EL (cell line): ENCODE data around the gene RUNDC3A.
"Not testable (repeated sequence)": the region's sequence is repeated elsewhere in the genome, so short reads cannot be mapped to it uniquely, and the experiment has no call there.

Experiments used
- DNase-seq: peaks from one replicate; pipeline ENCODE4 v3.0.0-alpha.2; 2016

RUNDC3A gene

GRCh38 chr17:44321246-44322120, 13.1 kb downstream of the RUNDC3A start:
- DNase-seq: no peak

- no peak for DNase-seq
These were observed 14.0 kb downstream of the RUNDC3A start for GRCh38 chr17:44322236-44322895.

GRCh38 chr17:44323359-44324091, 15.1 kb downstream of the RUNDC3A start:
- no peak for DNase-seq

DNA sequence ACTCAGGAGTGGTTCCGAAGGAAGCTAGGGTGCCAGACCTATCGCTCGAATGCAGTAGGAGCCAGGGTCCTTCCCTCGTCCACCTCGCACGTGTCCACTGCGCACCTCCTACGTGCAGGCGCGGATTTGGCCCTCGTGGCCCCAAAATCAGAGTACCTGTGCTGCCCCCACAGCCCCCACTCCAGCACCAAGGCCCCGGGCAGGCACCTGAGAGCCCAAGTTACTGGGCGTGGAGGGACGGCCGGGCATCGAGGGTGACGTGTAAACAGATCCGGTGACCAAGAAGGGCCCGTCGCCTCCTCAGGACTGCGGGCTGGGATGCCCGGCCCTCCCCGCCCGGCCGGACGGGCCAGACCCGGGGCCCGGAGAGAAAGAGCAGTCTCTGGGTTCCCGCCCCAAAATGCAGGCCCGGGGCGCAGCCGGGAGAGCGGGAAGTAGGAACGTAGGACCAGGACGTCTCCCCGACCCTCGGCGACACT, 15.7 kb downstream of the RUNDC3A start:
- DNase-seq: peak; percentile 30

- peak; percentile 92 for DNase-seq
These were observed 16.3 kb downstream of the RUNDC3A start, which contains the start of gene SLC25A39 for GRCh38 chr17:44324571-44325275. Gene SLC25A39, minus strand, starts transcription at chr17:44324823. Its CDS starts 1,261 bp downstream, at chr17:44323562.

DNA sequence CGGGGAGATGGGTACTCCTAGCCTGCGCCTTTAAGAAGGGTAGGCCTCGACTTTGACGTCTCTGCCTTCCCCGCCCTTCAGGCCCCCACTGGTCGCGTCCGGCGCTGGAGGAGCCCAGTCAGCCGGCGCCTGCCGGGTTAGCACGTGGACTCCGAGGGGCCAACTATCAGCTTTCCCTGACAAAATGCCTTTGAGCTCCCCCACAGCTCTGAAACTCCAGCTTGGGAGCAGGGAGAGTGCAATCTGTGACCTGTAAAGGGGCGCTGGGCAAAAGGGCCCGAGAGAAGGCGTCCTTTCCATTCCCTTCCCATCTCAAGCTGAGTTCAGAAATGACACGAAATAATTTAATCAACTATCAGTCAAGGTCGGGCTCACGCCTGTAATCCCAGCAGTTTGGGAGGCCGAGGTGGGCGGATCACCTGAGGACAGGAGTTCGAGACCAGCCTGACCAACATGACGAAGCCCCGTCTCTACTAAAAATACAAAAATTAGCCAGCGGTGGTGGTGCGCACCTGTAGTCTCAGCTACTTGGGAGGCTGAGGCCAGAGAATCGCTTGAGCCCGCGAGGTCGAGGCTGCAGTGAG, 18.6 kb downstream of the RUNDC3A start:
- DNase-seq: peak; percentile 98

GRCh38 chr17:44327715-44328449, 19.5 kb downstream of the RUNDC3A start:
- no peak for DNase-seq

- not testable (repeated sequence) for DNase-seq
These were observed 21.1 kb downstream of the RUNDC3A start for GRCh38 chr17:44329516-44329915.

GRCh38 chr17:44330263-44330662, 21.9 kb downstream of the RUNDC3A start:
- not testable (repeated sequence) for DNase-seq

- peak; percentile 70 for DNase-seq
These were observed 22.9 kb downstream of the RUNDC3A start for GRCh38 chr17:44331249-44331760.

DNA sequence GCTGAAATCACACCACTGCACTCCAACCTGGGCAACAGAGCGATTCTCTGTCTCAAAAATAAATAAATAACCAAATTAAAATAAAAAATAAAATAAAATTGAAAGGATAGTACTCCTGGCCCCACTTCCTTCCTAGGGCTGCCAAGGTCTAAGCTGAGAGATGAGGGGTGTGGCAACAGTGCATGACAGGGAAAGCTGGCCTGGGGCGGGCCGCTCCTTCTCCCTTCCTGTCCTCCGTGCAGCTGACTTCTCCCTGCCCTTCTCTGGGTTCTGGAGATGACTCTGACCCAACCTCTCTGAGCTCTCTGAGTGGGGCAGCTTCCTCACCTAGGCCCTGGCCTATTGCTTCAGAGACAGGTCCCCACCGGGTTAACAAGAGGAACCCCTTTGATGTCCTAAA, 25.0 kb downstream of the RUNDC3A start:
- no peak for DNase-seq

DNA sequence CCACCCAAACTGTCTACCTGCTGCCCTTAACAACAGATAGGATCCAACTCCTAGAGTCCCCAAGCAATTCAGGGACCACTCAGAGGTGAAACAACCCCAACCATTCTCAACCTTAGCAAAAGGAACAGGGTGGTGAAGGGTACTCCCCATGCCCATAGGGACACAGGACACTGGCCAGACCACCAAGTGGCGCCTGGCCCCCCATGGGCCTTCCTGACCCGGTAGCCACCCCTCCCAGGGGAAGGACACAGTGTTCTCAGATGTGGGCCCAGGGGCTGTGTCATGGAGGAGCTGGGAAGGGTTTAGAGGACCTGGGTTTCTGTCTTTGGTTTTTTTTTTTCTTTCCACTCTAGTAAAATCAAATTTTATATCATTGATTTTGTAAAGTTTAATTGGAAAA, 25.9 kb downstream of the RUNDC3A start:
- DNase-seq: no peak

DNA sequence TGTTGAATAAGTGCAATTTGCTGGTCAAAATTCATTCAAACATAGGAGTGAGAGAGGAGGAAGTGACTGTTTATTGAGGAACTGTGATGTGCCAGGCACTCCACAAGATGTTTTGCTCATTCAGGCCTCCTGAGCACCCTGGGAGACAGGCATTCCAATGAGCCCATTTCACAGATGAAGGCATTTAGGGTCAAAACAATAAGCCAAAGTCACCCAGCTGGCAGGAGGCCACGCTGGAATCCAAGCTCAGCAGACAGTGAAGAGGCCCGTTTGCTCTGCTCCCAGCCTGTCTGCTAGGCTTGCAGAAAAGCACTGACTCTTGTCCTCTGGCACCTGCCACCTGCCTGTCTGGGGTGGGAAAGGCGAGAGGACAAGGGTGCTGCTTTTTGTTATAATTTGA, 26.3 kb downstream of the RUNDC3A start:
- no peak for DNase-seq

DNA sequence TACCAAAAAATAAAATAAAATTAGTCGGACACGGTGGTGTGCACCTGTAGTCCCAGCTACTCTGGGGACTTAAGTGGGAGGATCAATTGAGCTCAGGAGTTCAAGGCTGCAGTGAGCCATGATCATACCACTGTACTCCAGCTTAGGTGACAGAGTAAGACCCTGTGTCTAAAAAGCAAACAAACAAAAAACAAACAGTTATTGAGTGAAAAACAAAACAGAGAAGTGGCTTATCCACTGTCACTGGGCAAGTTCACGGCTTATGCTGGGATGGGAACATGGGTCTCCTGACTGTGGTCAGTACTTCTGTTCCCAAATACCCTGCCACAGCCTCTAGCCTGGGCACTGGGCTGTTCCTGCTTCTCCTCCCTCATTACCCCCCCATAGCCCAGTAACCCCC, 27.2 kb downstream of the RUNDC3A start:
- DNase-seq: no peak

DNA sequence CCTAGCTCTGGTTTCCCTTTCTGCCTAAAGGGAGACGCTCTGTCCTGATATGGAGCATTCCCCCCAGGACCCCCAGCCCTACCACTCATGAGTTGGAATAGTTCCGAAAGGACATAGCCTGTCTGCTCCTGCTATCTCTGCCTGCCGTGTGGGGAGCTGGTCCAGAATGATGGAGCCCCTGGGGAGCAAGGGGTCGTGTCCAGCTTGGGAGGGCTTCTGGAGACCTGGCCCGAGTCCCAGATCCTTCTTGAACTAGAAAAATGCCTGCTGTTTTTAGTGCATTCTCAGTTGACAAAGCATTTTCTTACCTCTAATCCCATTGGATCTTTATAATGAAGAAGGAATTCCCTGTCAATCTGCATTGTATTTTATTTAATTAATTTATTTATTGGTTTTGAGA, 27.6 kb downstream of the RUNDC3A start:
- no peak for DNase-seq

- no peak for DNase-seq
These were observed 30.3 kb downstream of the RUNDC3A start for GRCh38 chr17:44338702-44339101.

- not testable (repeated sequence) for DNase-seq
These were observed 32.2 kb downstream of the RUNDC3A start for GRCh38 chr17:44340553-44340952.

DNA sequence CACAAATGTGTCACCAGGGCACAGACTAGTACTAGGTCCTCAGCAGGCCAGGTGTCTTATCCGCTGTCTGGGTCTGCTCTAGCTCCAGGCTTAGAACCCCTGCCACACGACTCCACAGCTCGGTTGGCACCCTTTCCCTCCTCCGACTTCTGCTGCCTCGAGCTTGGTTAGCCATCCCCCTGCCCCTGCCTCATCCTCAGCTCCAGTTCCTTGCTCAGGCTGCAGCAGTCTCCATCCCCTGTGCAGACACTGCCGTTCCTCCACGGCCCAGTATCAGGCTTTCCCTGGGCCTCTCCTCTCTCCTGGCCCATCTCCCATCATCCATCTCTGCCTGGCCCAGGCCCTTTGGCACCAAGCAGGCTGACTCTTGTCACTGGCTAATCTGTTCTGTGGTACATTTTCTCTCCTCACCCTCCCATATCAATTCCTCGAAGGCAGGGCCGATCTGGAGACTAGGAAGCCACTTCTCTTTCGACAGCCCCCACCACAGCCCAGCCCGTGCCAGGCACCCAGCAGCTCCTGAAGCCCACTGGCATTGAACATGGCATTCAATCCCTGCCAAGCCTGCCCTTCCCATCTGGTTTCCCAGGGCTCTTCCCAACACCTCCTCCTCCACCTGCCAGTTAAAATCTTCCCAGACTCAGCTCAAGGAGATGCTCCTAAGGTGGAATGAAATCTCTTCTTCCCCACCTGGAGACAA, 35.3 kb downstream of the RUNDC3A start:
- no peak for DNase-seq

DNA sequence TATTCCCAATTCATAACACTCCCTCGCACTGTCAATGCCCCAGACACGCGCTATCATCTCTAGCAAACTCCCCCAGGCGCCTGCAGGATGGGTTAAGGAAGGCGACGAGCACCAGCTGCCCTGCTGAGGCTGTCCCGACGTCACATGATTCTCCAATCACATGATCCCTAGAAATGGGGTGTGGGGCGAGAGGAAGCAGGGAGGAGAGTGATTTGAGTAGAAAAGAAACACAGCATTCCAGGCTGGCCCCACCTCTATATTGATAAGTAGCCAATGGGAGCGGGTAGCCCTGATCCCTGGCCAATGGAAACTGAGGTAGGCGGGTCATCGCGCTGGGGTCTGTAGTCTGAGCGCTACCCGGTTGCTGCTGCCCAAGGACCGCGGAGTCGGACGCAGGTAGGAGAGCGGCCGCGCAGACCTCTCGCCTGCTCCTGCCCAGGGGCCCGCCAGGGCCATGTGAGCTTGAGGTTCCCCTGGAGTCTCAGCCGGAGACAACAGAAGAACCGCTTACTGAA, 36.6 kb downstream of the RUNDC3A start, which contains the start of gene GRN:
GRN (plus strand) TSS at position 364 of the 515 bp plus-strand sequence. CDS start 3,863 bp downstream, outside the sequence.
- peak; percentile 100 for DNase-seq

DNA sequence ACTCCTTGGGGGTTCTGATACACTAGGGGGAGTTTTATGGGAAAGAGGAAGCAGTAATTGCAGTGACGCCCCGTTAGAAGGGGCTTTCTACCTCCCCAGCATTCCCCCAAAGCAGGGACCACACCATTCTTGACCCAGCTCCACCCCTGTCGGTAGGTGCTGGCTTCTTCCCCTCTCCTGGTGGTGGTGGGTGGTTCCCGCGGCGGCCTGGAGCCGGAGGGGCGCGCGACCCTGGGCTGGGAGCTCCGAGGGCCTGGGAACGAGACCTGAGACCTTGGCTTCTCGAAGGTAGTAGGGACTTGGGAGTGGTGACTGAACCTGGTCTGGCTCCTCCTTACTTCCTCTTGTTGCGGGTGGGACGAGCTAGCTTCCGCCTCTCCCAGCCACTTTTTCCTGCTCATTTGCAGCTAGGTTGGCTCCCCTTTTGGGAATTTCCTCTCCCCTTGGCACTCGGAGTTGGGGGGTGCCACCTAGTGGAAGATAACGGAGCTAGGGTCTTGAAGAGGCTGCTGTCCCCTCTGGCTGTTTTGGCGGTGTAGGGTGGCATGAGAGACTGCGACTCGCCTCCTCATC, 37.1 kb downstream of the RUNDC3A start:
- DNase-seq: peak; percentile 78
